Thyroid gland (tissue), 4 donors: ENCODE results near the gene KCNJ15. TPM values are rescaled to one million over a fixed set of nuclear protein-coding genes. Genes with fewer than 3 reads are reported as not detected.
"Not testable (repeated sequence)": the region's sequence is repeated elsewhere in the genome, so short reads cannot be mapped to it uniquely, and the experiment has no call there.

Experiments used
- DNase-seq, 2 donors: peaks; one replicate each; pipeline ENCODE4 v3.0.0-alpha.2; 2019
- H3K27ac ChIP-seq, 3 donors: fragments of 200-600 bp; sonication (generic); 1 replicate in 2 of 3; 2 replicates in 1 of 3; pipeline ENCODE4 v1.5.1; 2016 to 2019; ENCODE audit warnings: mild to moderate bottlenecking in 1 of 3, moderate library complexity in 1 of 3
- H3K27me3 ChIP-seq: fragments of 200-600 bp; sonication (generic); one replicate; pipeline ENCODE4 v1.5.1; 2019
- H3K36me3 ChIP-seq, 2 donors: fragments of 200-600 bp; sonication (generic); one replicate each; pipeline ENCODE4 v1.5.1; 2016 to 2019
- H3K4me1 ChIP-seq, 2 donors: fragments of 200-600 bp; sonication (generic); one replicate each; pipeline ENCODE4 v1.5.1; 2017 to 2019
- H3K4me3 ChIP-seq, 3 donors: fragments of 200-600 bp; sonication (generic); replicated peaks in 1 of 3; 1 replicate in 2 of 3; 2 replicates in 1 of 3; pipeline ENCODE4 v1.5.1; 2016; ENCODE audit warnings: mild to moderate bottlenecking in 1 of 3
- H3K9me3 ChIP-seq: fragments of 200-600 bp; sonication (generic); one replicate; pipeline ENCODE4 v1.5.1; 2017
- CTCF ChIP-seq, 6 experiments: fragments of 200-600 bp in 3 of 6; fragments of 450-650 bp in 3 of 6; sonication (generic) in 3 of 6; IDR thresholded peaks; one replicate each; pipeline ENCODE4 v1.5.1; 2016 to 2019; ENCODE audit warnings: antibody characterized with exemption in 6 of 6, mild to moderate bottlenecking in 2 of 6, inconsistent platforms in 1 of 6, moderate library complexity in 1 of 6
- POLR2A ChIP-seq, 2 donors: fragments of 450-650 bp; IDR thresholded peaks; one replicate each; pipeline ENCODE4 v1.6.1; 2017; ENCODE audit warnings: antibody characterized with exemption in 2 of 2, mild to moderate bottlenecking in 2 of 2, moderate library complexity in 1 of 2
- WGBS, 2 donors: methylation state at CpG; one replicate each; pipeline ENCODE4 v1.1.5; 2017; 5-methylcytosine and 5-hydroxymethylcytosine counted together
- intact Hi-C: fragments of 100-400 bp; cut with DNase I; formaldehyde crosslinking; loops from one replicate; pipeline ENCODE4 v1.15.1; 2023
- total RNA-seq, 4 donors: library from RNA; depleted of rRNA; stranded (reverse); fragments of >200 nt; gene quantifications; one replicate each; pipeline ENCODE4 v1.2.3, GENCODE V29; 2016

The KCNJ15 gene
- total RNA-seq, 4 donors from 2014 or later: 29.2 to 71.2 (median 59.5) TPM

GRCh38 chr21:38244407-38244787 is 12.4 kb upstream of the KCNJ15 start:
- intact Hi-C loops: no loop called here
- DNase-seq: no peak
- H3K27me3 ChIP-seq: no peaks in the 10 kb centered on the region
- no peak overlapping the region for H3K4me3 ChIP-seq
- peaks cover 25 to 27% of the 10 kb centered on the region in 2 donors for H3K4me1 ChIP-seq
- 77 to 85% methylated on average over 2 of the region's 2 CpGs for WGBS, 2 donors
- no peak overlapping the region for H3K27ac ChIP-seq
- no peaks in the 10 kb centered on the region for H3K9me3 ChIP-seq
- no peaks in the 10 kb centered on the region for H3K36me3 ChIP-seq
- TF ChIP-seq CTCF (IDR thresholded peaks at IDR 0.05) (no peak), POLR2A (IDR thresholded peaks at IDR 0.05) (no peak)

GRCh38 chr21:38244885-38245869 is 11.6 kb upstream of the KCNJ15 start:
- H3K9me3 ChIP-seq: no peaks in the 10 kb centered on the region
- no peaks in the 10 kb centered on the region for H3K36me3 ChIP-seq
- H3K27ac ChIP-seq: no peak overlapping the region
- H3K4me1 ChIP-seq: peaks cover 19 to 31% of the 10 kb centered on the region in 2 donors
- TF ChIP-seq POLR2A (IDR thresholded peaks at IDR 0.05) (no peak), CTCF (IDR thresholded peaks at IDR 0.05) (no peak)
- 82 to 84% methylated on average over 9 of the region's 9 CpGs for WGBS, 2 donors
- no peaks in the 10 kb centered on the region for H3K27me3 ChIP-seq
- intact Hi-C loops: no loop called here
- DNase-seq: no peak
- H3K4me3 ChIP-seq: no peak overlapping the region

- H3K27me3 ChIP-seq: no peaks in the 10 kb centered on the region
- no peak overlapping the region for H3K27ac ChIP-seq
- no peak for DNase-seq
- peaks cover 13 to 24% of the 10 kb centered on the region in 2 donors for H3K4me1 ChIP-seq
- no peak overlapping the region for H3K4me3 ChIP-seq
- intact Hi-C loops: no loop called here
- H3K36me3 ChIP-seq: no peaks in the 10 kb centered on the region
- H3K9me3 ChIP-seq: no peaks in the 10 kb centered on the region
- TF ChIP-seq POLR2A (IDR thresholded peaks at IDR 0.05) (no peak), CTCF (IDR thresholded peaks at IDR 0.05) (no peak)
Measured at GRCh38 chr21:38246511-38246910, 10.3 kb upstream of the KCNJ15 start.

GRCh38 chr21:38247054-38247453 is 9.7 kb upstream of the KCNJ15 start:
- intact Hi-C loops, H3K9me3 ChIP-seq, DNase-seq, H3K27me3 ChIP-seq, H3K4me3 ChIP-seq, H3K27ac ChIP-seq, H3K36me3 ChIP-seq: not testable (repeated sequence)
- 91 to 93% methylated on average over 2 of the region's 2 CpGs for WGBS, 2 donors
- H3K4me1 ChIP-seq: peaks cover 13 to 24% of the 10 kb centered on the region in 2 donors

- H3K27me3 ChIP-seq: no peaks in the 10 kb centered on the region
- H3K4me3 ChIP-seq: no peak overlapping the region
- H3K4me1 ChIP-seq: peaks cover 13 to 24% of the 10 kb centered on the region in 2 donors
- WGBS, 2 donors: 43 to 50% methylated on average over 4 of the region's 4 CpGs
- TF ChIP-seq CTCF (IDR thresholded peaks at IDR 0.05): no peak
- TF ChIP-seq POLR2A (IDR thresholded peaks at IDR 0.05): no peak
- no peaks in the 10 kb centered on the region for H3K36me3 ChIP-seq
- DNase-seq: peak; percentile 36 to 48
- H3K9me3 ChIP-seq: no peaks in the 10 kb centered on the region
- intact Hi-C loops: no loop called here
- peak overlapping the region in 2 of 3 donors; percentile 35 to 39 for H3K27ac ChIP-seq
Measured at GRCh38 chr21:38247738-38248510, 8.9 kb upstream of the KCNJ15 start.
